ENCODE data around the gene DNER.

DNER gene

DNA sequence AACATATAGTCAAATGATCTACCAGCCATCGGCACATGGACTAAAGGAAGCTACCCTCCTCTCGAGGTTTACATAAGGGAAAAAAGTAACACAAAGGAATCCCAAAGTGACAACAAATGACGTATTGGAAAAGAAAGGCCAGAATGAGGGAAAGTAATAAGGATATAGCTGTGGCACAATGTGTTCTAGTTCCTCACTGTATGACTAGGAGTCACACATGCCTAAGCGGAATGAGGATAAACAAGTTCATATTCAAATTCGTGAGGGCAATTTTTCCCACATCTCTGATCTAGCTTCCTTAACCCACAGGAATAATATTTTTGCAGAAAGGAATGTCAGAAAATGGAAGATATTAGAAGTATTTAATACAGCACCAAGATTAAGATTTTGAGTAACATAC is 281.0 kb downstream of the DNER start:
- no peak for DNase-seq (ENCODE audit: low spot score)

DNA sequence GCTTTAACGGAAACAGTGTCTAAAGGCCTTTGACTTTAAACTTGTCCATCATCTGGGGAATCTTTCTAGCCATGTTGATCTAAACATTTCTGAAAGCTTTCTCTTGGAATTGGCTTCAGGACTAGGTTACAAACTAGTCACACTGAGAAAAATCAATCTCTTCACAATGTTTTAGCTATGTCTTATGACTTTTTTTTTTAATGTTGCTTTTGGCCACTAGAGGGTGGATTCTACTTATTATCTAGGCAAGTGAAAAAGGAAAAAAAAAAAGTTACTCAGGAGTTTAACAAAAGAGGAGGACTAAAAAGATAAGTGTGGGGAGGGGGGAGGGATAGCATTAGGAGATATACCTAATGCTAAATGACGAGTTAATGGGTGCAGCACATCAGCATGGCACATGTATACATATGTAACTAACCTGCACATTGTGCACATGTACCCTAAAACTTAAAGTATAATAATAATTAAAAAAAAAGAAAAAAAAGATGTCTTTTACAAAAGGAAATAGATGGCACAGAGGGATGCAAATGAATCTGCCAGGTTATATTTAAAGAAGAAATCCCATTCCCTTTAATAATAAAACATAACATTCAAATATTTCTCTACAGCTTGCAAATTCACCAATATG is 282.9 kb downstream of the DNER start:
- DNase-seq (ENCODE audit: low spot score), result no peak

DNA sequence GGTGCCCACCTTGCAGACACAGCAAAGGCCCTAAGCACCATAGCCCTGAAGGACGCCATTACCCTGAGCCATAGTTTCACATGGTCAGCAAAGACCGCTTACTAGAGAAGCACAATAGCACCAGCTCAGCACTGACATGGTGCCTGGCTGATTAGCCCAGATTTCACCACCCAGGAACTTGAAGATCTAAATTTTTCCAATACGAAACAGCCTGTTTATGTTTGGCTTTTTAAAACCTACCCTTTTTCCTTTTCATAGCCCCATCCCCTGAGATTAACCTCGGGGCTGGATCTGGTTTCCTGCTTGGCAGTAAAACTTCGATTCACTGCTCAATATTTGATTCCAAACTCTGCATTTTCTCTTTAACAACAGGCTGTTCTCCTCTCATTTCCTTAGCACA is 284.8 kb downstream of the DNER start:
- no peak for DNase-seq (ENCODE audit: low spot score)

DNA sequence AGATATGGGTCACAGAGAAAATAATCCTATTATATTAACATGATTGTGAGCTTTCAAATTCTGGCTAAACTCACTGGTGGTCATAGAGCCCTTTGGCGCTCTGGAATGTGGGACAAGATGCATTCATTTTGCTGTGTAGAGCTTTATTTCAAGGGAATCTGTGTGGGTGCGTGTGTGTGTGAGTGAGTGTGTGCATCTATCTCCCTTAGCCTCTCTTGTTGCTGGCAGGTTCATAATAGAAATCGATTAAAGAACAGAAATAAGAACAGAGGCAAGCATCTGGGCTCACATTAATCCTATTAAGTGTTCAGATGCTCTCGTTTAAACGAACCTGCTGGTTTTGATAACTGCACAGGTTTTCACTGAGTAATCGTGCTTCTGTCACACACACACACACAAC is 287.9 kb downstream of the DNER start:
- DNase-seq (ENCODE audit: low spot score), result no peak

DNA sequence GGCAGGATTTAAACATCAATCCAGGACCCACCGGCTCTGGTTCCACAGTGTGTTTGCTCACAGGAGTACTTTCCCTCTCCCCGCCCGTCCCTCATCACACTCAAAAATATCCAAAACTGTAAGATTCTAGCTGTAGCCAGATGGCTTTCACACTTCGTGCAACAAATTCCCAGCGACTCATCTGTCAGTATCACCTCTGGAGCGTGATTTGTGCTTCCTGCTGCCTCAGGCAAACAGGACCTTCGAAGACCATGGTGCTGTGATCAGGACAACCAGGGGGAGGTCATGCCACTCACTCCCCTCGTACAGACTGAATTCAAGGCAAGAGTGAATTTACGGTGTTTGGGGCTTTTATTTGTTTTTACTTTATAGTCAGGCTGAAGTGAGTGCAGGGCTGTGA is 288.8 kb downstream of the DNER start:
- DNase-seq (ENCODE audit: low spot score), result no peak

DNA sequence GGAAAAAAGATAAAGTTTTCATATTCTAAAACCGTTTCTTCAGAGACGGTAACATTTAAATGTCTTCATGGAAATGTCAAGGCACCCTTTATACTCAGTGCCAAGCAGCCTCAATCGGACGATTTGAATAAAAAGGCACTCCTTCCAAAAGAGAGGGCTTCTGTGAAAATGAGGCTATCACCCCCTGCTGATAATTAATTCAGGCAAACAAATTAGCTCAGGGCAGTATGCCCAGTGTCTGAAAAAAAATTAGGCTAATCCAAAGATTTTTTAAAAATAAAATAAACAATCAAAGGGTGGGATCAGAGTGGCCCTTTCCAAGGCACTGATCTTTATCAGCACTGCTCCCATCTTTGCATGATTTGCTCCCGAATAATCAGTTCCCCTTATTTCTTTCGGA is 292.3 kb downstream of the DNER start:
- DNase-seq (ENCODE audit: low spot score), result no peak

DNA sequence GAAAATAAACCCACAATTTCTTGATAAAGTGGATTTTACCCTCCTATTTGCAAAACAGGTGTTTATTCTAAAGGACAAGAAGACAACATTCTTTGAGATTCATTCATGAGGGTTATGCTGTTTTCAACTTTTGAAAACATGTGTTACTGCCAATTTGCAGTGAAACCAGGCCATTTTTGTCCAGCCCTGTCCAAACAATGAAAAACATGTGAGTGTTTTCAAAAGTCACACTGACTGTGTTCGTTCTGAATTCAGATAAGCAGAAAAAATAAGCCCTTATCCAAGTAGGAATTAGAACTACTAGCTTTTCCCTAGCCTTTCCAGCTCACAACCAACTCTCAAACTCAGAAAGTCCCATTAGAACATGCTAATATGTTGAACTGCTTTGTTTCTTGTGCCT is 295.2 kb downstream of the DNER start:
- no peak for DNase-seq (ENCODE audit: low spot score)

DNA sequence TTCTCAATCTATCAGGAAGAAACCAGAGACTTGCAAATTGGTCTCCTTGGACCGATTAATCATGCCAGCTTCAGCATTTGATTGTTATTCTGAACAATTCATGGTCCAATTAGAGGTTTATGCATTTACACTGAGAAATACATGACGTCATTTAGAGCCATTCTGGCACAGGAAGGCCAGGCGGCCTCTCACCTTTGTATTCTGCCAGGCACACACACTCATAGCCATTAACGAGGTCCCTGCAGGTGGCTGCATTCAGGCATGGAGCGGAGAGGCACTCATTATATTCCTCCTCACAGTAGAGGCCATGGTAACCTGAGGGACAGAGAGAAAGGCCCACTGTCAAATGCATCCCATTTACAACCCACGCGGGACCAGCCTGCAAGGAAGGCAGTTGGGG is 296.4 kb downstream of the DNER start:
- DNase-seq (ENCODE audit: low spot score), result no peak

DNA sequence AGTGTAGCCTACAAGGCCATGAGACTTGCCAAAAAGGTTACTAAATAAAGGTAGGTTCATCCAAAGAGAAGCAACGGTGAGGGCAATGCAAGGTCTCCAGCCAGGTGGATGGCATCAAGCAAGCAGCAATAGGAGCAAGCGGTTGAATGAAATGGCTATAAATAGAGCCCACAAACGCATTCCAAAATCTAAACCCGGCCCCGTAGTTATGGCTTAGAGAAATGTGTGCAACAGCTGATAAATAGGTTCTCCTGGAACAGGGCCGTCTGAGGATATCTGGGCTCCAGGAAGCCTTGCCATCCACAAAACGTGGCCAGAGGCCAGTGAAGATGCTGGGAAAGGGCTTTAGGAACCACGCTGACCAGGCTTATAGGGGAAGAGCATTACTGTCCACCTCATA is 297.2 kb downstream of the DNER start:
- DNase-seq (ENCODE audit: low spot score), result no peak

DNA sequence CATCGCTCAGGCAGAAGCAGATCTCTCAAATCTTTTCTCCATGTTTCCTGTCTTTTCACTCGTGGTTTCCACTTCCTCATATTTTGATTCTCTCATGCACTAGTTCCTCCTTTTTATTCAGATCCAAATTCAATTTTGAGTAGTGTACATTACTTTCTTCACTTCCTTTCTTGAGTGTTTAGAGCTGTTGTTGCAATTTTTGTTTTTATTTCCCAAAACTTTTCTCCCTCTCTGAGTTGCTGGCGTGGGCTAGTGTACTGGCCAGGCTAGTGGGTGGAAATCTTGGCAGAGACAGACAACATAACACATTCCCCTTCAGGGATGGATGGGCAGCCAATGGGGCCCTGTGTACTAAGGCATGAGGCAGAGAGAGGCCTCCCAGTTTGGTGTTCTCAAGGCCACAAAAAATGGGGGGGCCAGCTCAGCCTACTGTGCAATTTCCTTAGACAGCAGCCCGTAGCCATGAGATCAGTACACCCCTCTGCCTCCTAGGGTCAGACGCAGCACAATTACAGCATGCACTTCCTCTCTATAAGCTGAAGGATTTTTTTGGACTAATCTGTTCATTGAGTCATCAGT is 298.1 kb downstream of the DNER start:
- DNase-seq (ENCODE audit: low spot score), result no peak

DNA sequence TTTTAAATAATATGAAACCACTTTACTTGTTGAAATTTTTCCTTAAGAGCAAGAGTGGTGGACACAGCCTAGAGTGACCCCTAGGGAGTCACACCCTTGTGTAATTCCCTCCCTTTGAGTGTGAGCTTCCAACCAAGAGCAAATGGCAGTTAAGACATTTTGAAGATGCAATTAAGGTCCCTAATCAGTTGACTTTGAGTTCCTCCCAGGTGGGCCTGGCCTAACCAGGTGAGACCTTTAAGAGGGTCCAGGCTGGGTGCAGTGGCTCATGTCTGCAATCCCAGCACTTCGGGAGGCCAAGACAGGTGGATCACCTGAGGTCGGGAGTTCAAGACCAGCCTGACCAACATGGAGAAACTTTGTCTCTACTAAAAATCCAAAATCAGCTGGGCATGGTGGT is 299.7 kb downstream of the DNER start:
- DNase-seq (ENCODE audit: low spot score), result no peak

DNA sequence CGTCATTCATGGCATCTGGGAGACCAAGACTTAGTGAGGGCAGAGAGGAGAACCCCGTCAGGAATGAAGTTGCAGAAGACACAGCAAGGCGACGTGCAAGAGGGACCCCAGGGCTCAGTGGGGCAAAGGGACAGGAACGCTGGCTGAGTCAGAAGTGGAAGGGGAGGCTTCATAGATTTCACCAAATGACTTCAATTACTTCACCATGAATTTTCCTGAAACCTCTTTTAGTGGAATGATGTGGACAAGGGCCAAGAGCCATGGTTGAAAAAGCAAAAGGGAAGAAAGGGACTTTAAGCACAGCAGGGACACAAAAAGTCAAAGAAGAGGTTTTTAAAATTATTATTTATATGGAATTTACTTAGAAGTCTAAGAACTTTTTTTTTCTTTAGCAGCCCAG is 301.7 kb downstream of the DNER start:
- no peak for DNase-seq (ENCODE audit: low spot score)

DNA sequence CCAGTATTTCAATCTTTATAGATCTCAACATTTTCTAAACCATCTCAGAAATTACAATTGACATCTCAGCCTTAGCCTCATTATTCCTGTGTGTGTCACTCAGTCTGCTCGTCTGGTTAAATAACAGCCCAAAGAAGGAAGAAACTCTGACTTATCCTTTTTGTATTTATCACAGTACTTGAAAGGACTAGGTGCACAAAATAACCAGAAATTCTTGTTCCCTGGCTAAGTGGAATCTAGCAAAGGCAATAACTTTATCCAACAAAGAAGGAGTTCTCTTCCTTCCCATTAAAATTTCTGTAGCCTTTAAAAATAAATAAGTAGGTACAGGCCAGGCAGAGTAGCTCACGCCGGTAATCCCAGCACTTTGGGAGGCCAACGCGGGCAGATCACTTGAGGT is 303.4 kb downstream of the DNER start:
- DNase-seq (ENCODE audit: low spot score), result no peak

DNA sequence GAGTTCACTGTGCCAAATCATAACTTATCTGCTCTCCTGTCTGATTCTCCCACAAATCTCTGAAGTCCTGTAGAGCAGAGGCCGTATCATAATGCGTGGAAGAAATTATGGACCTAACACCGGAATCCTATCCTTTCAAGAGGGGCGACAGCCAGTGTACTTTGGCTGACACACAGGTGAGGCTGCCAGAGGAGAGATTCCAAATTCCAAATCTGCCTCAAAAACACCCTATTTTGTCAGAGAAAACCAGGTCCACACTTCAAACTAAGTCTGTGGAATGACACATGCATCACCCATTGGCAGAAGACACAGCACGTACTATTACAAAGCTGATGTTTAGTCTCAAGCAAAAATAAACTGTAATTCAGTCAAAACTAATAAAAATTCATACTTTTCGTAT is 304.1 kb downstream of the DNER start:
- no peak for DNase-seq (ENCODE audit: low spot score)

DNA sequence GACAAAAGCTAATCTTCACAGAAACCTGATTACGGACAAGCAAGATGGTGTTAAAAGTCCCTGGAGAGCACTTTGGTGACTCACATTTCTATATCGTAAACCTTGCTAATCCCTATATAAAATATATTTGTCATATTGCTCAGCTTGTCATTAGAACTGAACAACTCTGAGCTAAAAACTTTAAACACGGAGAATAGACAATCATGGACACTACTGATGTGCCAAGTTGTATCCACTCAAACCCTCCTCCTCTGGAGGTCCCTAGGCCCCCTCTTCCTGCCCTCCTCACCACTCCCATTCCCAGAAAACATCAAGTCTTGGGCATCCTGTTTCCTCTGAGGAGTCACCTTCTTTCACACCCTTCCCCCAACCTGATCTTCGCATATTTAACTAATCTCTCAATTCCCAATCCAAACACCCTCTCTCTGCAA is 304.6 kb downstream of the DNER start:
- DNase-seq (ENCODE audit: low spot score), result no peak

DNA sequence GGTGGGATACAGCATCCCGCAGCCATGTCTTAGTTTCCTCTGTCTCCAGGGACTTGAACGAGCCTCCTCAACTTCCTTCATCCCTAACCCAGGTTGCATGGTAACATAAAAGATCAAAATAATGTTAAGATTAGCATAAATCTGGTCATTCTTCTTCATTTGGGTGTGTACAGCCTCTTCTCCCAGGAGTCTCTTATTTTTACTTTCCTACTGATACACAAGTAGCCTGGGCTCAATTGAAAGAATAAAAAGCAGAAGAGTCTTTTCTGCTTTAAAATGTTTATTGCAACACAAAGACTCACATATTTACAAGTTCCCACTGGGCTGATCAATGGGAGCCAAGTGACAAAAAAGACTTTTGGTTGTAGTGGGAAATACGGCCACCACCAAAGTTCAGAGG is 305.4 kb downstream of the DNER start:
- DNase-seq (ENCODE audit: low spot score), result no peak

DNA sequence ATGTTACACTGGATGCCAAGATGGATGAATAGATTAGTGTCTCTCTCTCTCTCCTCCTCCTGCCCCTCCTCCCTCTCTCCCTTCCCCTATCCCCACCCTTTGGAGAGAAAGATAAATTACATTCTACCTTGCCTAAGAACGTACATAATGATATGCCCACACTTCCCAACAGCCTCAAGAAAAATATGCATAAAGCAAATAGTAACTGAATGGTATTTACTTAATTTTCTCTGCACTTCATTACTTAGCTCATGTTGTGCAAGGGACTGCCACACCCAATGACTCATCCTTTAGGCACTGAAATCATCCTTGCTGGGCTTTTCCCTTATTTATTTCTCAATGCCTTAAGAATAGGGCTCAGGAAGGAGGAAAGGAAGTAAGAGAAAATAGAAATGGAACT is 306.0 kb downstream of the DNER start:
- peak; percentile 53 for DNase-seq (ENCODE audit: low spot score)

DNA sequence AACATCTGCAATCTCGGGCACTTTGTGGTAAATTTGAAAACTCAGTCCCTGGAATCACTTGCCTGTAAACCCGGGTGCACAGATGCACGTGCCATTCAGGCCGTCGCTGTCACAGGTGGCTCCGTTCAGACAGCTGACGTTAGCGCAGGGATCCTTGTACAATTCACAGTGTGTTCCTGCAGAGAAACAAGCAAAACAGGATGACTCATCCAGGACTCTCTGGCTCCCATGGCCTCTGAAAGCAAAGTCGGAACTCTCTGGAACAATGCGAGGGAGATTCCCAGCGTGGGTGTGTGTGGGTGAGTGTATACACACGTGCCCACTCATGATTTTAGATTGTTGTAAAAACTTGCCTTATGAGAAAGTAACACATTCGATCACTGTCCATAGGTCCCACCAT is 307.2 kb downstream of the DNER start:
- no peak for DNase-seq (ENCODE audit: low spot score)

DNA sequence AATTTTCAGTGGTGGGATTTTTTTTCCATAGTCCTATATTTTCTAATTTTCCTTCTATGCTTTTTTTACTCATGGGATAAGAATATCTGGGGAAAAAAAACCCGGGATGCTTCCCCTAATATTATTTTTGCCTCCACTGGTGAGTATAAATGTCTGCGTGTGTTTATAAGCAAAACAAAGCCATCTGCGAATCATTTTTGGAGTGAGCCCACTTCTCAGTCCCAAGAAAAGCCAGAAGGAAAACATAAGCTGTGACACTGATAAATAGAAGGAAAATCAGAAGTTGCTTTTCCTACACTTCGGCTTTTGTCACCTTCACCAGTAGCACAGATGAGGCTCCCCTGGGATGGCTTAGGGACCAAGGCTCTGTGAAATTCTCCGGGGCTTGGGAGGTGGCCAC is 308.6 kb downstream of the DNER start:
- no peak for DNase-seq (ENCODE audit: low spot score)

DNA sequence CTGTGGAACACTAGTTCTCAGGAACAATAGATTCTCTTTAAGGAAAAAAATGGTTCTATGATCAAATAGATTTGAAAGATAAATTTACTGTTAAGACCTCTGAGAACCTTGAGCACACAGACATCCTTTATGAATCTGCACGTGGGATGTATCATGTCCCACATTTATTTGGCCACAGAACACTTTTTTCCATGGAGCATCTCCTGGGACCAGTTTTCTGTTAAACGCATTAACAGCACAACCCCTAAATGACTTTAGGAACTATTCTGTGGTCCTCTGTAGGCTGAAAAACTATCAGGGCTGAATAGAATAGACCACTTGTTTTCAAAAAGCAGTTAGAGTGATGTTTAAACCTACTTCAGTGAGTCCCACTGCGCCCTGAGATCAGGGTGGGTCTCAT is 311.1 kb downstream of the DNER start:
- no peak for DNase-seq (ENCODE audit: low spot score)

DNA sequence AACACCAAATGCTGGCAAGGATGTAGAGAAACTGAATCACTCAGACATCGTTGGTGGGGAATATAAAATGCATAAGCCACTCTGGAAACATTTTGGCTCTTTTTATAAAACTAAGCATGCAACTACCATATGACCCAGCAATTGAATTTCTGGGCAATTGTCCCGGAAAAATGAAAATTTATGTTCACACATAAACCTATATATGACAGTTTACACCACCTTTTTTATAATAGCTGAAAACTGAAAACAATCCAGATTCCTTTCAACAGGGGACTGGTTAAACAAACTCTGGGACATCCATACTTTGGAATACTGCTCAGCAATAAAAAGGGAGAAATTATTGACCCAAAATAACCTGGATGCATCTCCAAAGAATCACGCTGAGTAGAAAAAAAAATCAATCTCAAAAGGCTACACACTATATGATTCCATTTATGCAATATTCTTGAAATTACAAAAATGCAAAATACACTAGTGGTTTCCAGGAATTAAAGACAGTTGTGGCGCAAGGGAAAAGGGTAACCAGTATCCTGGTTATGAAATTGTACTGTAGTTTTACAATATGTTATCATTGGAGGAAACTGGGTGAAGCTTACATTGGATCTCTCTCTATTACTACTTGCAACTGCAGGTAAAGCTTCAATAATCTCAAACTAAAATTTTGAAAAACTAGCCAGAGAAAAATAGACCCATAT is 313.0 kb downstream of the DNER start:
- DNase-seq (ENCODE audit: low spot score), result no peak

DNA sequence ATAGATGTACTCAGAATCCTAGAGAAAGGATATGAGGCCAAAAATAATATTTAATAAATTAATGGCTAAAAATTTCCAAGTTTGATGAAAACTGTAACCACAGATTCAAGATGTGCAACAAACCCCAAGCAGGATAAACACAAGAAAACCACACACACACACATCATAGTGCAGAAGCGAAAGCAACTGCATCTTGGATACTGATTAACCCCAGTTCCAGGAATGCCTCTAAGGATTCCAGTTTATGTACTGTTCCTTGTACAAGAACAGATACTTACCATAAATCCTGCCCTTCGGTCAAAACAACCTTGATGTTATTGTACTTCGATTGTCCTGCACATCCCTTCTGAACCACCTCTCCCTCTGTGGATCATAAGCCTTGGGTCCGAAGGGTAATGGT is 320.4 kb downstream of the DNER start:
- DNase-seq (ENCODE audit: low spot score), result no peak

DNA sequence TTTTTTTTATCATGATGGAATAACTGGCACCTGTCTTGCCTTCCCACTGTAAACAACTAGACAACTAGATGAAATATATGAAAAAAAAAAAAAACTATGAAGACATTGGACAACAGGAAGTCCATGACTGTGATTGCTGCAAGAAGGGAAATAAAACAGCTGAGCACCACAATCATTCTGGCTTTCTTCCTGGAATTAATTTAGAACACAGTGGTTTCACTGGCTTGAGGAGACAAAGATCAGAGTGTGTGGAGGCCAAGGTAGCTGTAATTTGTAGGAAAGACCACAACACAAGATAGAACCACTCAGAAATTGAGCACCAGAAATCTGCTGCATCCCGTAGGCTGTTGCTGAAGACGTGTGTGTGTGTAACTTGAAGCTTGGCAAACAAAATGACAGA is 322.2 kb downstream of the DNER start:
- DNase-seq (ENCODE audit: low spot score), result no peak

DNA sequence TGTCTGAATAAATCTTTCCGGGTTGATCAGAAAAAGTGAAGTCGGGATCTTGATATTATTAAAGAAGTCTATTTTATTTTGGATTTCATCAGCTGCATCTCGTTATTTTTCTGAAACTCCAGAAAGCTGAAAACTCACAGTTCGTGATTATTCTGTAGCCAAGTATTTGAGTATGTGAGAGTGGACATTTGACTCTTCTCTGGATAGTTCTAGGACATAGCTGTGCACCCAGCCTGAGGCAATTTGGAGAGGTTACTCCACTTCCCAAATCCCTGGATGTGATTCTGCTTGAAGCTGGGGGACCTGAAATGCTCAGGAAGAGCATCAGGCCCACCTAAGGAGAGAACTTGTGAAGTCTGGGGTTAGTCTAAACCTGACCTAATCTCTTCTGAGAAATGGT is 325.6 kb downstream of the DNER start:
- DNase-seq (ENCODE audit: low spot score), result no peak
